NOMO-1 (cell line): ENCODE results near the gene BMPR2.
"Not testable (repeated sequence)": the region's sequence is repeated elsewhere in the genome, so short reads cannot be mapped to it uniquely, and the experiment has no call there.

ENCODE experiments used
- DNase-seq, 2 experiments: peaks; one replicate each; lab custom pipeline; 2025; ENCODE audit not compliant: unreplicated experiment in 2 of 2; lab: John Stamatoyannopoulos, UW

Gene BMPR2

DNA sequence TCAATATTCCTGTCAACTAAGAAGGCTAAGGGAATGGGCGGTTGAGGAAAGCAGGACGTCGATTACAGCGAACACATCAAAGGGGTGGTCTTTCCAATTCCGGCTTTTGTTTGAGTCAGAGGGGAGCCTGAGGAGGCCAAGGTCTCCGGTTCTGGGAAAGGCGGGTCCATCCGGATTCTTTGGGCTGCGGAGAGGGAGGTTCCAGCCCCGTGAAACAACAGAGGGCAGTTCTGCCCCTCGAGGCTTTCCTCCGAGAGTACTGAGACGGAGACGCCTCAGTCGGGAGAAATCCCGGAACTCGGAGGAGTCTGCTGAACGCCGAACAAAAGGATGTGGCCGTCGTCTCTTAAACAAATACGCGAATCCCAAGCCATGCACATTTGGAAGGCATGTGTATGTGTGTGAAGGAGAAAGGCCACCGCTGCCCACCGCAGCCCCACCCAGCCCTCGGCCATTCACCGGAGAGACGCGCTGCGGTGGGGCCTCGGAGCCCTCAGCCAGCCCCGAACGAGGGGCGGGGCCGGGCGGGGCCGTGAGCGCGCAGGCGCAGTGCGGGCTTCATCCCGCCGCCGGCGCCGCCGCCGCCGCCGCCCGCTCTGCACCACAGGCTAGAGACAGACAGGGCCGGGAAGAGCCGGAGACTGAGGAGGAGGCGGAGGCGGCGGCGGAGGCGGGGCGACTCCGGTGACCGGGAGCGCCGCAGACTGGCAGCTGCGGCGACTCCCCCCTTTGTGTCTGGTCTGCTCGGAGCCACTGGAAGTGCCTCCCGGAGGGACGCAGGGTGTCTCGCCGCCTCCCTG is at the start of gene BMPR2:
Gene BMPR2 (plus strand): TSS at position 719 of the 800 bp plus-strand sequence. CDS start 1,148 bp downstream, outside the sequence.
- DNase-seq: peak; percentile 72 to 86

DNA sequence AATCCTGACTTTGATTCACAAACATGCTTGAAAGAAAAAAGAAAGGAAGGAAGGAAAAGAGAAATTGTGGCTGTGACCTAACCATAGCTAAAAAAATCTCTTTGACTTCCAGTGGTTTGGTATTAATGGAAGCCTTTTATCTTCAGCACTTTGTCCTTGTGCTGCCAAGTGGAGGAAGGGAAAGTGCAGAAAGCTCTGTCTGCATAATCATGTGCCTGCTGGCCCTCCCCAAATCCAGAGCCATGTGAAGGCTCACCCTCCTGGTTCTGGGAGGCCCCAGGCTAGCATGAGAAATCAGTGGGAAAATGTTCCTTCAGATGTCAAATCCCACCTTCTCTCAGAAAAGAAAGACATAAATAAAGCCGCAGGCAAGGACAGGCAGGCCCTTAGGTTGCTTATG is 48.3 kb upstream of the BMPR2 start:
- no peak for DNase-seq

DNA sequence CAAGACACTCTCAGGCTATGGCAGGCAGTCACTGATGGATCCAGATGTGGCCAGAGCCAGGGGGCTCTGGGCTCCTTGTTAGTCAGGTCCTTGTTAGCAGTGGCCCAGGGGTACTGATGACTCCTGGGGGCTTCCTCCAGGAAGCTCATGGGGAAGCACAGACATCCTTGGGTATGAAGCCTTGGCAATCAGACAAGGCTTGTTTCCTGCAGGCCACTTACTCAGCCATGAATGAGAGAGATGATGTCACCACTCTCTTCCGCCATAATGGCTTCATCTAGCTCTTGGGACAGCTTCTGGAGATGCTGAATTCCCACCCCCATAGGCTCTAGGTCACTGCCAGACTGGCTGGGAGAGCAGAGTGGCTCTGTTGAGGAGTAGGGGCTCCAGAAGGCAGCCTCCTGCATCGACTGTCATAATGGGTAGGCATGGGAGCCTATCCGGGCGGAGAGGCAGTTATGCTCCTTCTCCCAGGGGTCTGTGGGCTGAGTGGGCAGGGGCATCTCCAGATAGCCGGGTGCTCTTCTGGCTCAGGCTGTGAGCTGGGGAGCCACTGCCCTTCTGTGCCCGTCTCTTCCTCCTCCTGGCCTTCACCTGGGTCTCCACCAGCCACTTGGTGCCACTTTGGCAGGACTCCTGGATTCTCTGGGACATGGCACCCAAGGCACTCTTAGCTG is 40.2 kb upstream of the BMPR2 start:
- no peak for DNase-seq

DNA sequence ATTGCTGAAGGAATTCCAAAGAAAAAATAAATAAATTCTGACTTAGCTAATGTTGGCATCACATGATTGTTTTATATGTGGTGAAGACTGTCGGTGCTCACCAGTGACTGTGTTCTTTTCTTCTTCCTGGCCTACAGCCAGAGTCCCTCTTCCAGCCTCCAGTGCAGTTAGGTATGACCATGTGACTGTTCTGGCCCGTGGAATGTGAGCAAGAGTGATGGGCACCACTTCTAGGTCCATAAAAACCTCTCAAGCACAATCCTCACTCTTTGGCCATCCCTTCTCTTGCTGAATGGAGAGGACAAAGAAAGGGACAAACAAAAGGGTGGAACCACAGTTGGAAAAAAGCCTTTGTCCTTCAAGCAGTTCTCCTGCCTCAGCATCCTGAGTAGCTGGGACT is 39.0 kb upstream of the BMPR2 start:
- no peak for DNase-seq

DNA sequence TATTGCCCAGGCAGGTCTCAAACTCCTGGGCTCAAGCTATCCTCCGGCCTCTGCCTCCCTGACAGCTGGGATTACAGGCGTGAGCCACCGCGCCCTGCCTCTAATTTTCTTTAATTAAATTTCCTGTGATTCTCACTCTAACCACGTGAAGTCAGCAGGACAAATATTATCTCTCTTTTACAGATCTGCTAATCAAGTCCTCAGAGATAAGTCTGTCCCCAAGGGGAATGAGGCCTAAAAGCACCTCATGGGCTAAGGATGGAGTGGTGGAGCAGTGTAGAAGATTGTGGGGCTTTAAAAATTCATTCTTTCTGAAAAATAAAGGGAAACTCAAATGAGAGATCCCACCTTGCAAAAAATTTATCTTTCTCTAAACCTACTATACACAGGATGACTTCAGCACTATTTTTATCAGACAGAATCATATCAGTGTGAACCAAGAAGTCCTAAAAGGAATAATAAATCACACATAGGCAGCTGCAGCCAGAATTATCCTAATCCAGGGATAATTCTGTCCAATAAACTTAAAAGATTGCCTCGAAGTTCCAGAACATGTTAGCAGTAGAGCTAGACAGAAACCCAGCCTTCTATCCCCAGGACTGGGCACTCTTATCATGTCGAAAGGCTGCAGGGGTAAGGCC is 38.3 kb upstream of the BMPR2 start:
- DNase-seq: no peak

DNA sequence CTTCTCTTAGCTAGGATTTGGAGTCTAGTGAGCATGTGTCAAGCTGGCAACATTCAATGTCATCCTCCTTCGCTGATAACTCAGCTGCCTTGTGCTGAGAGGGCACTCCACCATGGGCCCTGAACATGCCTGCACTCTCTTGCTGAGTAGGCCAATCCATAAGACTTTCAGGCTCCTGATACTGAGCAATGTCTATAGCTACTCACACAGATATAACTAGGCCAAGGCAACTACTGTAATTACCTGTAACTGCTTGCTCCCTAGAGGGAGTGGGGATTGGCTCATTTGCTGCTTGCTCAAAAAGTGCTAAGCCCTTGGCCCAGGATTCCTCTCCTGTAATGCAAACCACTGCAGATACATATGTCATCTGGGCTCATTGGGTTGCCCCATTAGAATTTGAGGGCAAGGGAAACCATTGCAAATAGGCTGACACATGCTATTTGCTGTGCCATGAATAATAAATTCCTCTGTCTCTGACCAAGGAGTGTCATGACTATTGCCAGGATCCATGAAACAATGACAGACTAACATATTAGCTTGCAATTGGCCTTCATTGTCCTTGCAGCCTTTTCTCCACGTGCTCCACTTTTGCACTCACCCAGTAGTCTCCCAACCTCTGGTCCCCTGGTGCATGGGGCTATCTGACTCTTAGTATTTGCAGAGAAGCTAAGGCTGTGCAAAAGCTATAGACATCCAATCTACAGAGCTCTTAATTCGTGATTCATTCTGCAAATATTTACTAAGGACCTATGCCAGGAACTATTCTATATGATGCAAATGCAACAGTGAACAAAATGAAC is 36.9 kb upstream of the BMPR2 start:
- DNase-seq: no peak

DNA sequence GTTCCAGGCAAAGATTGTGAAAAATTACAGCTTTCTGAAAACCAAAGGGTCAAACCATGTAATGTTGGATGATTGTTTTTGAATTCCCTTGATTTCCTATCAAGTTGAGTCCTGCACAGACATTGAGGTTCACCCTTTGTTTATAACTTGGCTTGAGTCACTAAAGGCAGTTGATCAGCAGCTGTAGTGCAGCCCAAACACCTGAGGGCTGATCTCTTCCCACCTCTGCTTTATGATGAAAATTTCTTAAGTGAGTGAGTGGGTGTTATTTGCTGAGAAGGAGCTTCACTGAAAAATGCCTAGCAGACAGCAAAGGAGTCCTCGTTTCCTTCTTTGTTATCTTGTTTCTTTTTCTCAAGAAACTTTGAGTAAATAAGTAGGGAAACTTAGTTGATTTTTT is 31.9 kb upstream of the BMPR2 start:
- no peak for DNase-seq

DNA sequence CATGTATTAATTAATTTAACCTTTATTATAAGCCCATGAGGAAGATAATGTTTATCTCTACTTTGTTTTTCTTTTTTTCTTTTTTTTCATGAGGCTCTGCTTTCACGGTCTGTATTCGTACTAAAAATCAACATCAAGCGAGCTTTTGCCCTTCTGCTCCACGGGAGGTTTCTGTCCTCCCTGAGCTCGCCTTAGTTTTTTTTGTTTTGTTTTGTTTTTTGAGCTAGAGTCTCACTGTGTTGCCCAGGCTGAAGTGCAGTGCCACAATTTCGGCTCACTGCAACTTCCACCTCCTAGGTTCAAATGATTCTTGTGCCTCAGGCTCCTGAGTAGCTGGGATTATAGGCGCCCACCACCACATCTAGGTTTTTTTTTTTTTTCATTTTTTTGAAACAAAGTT is 29.9 kb upstream of the BMPR2 start:
- DNase-seq: no peak

DNA sequence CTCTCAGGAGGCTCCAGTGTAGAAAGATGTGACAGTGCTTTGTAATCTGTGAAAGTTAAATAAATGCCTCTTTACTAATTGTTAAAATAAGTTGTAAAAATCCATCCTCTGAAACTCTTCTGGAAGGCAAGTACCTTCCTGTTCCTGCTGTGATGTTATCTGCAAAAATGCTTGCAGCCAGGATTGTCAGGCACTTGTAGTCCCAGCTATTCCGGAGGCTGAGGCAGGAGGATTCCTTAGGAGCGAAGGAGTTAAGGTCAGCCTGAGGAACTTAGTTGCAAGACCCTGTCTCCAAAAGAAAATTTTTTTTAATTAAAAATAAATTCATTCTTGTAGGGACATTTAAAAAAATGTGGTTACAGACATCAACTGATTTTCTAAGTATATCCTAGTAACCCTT is 22.7 kb upstream of the BMPR2 start:
- no peak for DNase-seq

DNA sequence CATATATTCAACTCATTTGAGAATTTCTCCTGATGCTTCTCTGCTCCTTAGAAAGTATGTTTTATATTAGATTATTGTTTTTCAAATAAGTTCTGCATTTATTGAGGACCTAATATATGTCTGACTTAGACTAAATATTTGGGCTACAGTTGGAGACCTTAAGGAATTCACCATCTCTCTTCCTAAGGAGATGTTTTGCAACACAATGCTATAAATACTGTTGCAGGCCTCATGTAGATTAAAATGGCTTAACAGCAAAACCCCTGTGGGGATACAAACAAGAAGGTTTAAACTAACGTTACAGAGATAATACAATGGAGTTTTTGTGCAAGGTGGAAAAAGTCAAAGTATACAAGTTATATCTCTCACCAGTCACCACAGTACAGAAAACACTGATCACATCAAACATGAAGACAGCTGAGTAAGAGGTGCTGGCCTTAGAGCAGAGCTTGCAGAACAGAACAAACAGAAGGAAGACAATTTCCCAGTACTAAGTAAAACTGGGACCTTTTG is 20.1 kb upstream of the BMPR2 start:
- no peak for DNase-seq

DNA sequence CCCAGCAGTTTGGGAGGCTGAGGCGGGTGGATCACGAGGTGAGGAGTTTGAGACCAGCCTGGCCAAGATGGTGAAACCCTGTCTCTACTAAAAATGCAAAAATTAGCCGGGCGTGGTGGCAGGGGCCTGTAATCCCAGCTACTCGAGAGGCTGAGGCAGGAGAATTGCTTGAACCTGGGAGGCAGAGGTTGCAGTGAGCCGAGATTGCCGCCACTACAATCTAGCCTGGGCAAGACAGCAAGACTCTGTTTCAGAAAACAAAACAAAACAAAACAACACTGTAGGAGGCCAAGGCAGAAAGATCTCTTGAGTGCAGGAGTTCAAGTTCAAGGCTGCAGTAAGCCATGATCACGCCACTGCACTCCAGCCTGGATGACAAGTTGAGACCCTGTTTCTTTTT is 17.2 kb upstream of the BMPR2 start:
- not testable (repeated sequence) for DNase-seq

DNA sequence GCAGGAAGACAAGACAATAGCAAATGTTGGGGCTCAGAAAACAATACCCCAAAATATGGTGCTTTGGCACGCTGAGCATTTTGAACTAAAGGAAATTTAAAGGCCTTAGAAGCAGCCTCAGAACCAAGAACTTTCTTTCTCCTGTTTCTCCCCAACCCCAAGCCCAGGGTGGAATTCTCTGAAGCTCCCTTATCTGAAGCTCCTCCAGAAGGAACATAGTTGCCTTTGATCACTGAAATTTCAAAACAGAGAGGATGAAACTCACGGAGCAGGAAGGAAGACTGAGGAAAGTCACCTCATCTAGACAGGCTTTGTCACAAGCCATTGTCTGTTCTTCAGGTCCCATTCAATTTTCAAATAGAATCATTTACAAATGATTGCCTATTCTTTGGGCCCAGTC is 15.5 kb upstream of the BMPR2 start:
- DNase-seq: no peak

DNA sequence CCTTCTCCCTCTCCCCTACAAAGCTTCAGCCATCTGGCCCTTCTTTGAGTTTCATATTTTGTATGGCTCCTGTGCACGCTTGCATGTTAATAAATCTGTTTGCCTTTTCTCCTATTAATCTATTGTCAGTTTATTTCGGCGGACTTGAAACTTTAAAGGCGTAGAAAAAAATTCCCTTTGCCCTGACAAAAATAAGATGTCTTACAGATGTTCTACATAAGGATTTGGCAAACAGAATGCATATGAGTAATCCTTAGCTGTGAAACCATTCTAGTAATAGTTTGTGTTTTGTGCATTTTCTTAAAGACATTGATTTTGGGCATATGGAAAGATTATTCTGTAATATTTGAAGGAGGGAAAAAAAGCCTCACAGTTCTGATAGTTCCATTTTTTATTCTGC is 15.0 kb upstream of the BMPR2 start:
- no peak for DNase-seq

DNA sequence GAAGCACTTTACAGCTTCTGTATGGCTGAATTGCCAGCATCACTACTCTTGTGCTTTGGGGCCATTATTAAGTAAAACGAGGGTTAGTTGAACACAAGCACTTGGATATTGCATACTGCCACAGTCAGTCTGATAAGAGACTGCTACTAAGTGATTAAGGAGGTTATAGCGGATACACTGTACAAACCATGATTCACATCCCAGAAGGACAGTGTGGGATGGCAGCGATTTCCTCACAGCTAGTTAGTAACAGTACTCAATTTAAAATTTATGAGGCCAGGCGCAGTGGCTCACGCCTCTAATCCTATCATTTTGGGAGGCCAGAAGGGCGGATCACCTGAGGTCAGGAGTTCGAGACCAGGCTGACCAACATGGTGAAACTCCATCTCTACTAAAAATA is 2.6 kb upstream of the BMPR2 start:
- DNase-seq: no peak

DNA sequence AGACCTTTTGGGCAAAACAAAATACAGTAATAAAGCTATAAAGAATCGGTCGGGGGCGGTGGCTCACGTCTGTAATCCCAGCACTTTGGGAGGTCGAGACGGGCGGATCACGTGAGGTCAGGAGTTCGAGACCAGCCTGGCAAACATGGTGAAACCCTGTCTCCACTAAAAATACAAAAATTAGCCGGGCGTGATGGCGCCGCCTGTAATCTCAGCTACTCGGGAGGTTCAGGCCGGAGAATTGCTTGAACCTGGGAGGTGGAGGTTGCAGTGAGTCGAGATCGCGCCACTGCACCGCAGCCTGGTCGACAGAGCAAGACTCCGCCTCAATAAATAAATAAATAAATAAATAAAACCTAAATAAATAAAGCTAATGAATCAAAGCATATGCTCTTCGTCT is 1.7 kb upstream of the BMPR2 start:
- not testable (repeated sequence) for DNase-seq

DNA sequence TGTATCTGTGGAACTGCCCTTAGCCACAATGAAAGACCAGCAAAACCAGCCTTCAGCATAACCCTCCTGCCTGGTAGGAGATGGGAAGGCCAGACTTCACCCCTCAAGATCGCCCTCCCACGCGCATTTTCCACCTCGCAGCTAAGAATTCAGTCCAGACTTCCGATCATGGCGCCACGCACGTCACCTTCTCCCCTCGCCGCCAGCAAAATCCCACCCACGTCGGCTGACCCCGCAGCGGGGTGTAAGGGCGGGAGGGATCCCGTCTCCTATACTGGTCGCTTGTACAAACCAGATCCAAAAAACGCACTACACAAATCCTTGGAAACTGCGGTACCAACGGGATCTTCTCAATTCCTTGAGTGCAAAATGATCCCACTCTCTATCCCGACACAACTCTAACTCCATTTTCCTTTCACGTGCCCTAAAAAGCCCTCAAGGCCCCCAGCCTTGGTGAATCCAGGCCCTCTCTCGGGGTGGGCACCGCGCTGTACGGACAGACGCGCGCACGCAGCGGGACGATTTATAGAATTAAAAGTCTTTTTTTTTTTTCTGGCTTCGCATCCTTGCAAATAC is 1.0 kb upstream of the BMPR2 start:
- DNase-seq: no peak

DNA sequence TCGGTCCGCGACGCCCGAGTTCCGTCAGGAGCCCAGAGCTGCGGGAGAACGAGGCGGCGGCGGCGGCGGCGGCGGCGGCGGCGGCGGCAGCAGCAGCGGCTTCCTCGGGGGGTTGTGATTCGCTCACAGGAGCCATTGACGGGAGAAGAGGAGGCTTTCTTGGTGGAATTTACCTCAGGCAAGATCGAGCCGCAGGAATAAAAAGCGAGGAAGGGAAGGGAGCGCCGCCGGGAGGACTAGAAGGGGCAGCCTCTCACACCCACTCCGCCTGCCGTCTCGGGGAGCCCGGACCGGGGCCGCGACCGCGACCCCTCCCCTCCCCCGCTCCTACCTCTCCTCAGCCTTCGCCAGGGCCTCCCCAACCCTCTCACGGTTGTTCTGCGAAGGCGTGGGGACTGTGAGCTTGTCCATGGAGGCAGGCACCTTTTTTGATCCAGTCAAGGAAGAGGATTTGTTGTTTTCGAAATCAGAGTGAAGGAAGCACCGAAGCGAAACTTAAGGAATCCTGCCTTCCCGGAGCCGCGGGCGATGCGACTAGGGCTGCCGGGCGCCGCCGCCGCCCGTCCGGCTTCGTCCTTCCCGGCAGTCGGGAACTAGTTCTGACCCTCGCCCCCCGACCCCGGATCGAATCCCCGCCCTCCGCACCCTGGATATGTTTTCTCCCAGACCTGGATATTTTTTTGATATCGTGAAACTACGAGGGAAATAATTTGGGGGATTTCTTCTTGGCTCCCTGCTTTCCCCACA is 506 bp downstream of the BMPR2 start:
- DNase-seq: peak in 1 of 2 experiments; percentile 59

DNA sequence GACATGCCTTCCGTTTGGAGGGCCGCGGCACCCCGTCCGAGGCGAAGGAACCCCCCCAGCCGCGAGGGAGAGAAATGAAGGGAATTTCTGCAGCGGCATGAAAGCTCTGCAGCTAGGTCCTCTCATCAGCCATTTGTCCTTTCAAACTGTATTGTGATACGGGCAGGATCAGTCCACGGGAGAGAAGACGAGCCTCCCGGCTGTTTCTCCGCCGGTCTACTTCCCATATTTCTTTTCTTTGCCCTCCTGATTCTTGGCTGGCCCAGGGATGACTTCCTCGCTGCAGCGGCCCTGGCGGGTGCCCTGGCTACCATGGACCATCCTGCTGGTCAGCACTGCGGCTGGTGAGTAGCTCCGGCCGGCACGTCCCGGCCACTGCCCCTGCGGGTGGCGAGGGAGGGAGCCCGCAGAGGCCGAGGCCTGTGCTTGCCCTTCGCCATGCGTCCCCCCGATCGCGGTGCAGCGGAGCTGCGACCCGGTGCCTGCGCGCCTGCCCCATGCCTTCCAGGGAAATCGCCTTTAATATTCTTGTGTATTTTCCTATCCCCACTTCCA is 1.2 kb downstream of the BMPR2 start:
- DNase-seq: peak; percentile 14 to 25

DNA sequence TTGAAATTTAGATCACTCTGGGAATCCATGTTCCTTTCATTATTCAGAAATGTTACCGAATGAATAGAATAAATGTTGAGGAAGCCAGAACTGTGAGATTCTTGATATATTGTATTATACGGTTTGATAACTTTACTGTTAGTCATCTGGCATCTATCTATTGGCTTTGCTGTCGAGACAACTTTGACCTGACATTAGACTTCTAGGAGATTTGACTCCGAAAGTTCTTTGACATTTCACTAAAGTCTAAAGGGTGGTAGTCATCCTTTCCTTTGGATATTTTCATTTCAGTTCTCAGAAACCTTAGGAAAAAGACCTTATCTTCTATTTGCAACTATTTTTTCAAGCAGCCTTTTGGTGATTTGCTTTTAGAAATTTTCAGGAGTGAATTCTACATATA is 1.9 kb downstream of the BMPR2 start:
- DNase-seq: no peak
